ENCODE results near the gene PLPP3. TPM values are rescaled to one million over a fixed set of nuclear protein-coding genes. Genes with fewer than 3 reads are reported as not detected.
A peak's percentile ranks its signal among the peaks of the same experiment; 100 is the strongest.
"Not testable (repeated sequence)": the region's sequence is repeated elsewhere in the genome, so short reads cannot be mapped to it uniquely, and the experiment has no call there.

Gene PLPP3
- total RNA-seq = not detected in 2 replicates

GRCh38 chr1:56578963-56579875 lies at the start of gene PLPP3:
TSS of gene PLPP3 (minus strand) at chr1:56579563. CDS start at chr1:56579016, 547 bp downstream.
- Mint-ChIP-seq H3K27ac (no peak within 1 kb of the TSS), H3K4me1 (ENCODE audit: low read depth) (no peaks in the 10 kb centered on the region), H3K4me3 (ENCODE audit: low read depth) (peak within 1 kb of the TSS; percentile 72), H3K9me3 (no peaks in the 10 kb centered on the region), H3K27me3 (ENCODE audit: low read depth) (peaks cover 46% of the 10 kb centered on the region), H3K36me3 (ENCODE audit: low read depth) (no peaks in the 10 kb centered on the region)
- no peak for DNase-seq (ENCODE audit: low spot score)
- intact Hi-C loops (cut with micrococcal nuclease) = no loop called here

GRCh38 chr1:56627636-56628039 lies 48.3 kb upstream of the PLPP3 start:
- Mint-ChIP-seq H3K27me3 (ENCODE audit: low read depth) (peaks cover 2% of the 10 kb centered on the region), H3K9me3 (no peaks in the 10 kb centered on the region), H3K4me1 (ENCODE audit: low read depth) (no peaks in the 10 kb centered on the region), H3K36me3 (ENCODE audit: low read depth) (no peaks in the 10 kb centered on the region), H3K4me3 (ENCODE audit: low read depth) (no peak overlapping the region), H3K27ac (no peak overlapping the region)
- no peak for DNase-seq (ENCODE audit: low spot score)
- intact Hi-C loops (cut with micrococcal nuclease) = no loop called here

GRCh38 chr1:56627019-56627635 lies 47.8 kb upstream of the PLPP3 start:
- Mint-ChIP-seq H3K27me3 (ENCODE audit: low read depth) (peaks cover 2% of the 10 kb centered on the region), H3K4me1 (ENCODE audit: low read depth) (no peaks in the 10 kb centered on the region), H3K4me3 (ENCODE audit: low read depth) (no peak overlapping the region), H3K9me3 (no peaks in the 10 kb centered on the region), H3K27ac (no peak overlapping the region), H3K36me3 (ENCODE audit: low read depth) (no peaks in the 10 kb centered on the region)
- intact Hi-C loops (cut with micrococcal nuclease) = no loop called here
- no peak for DNase-seq (ENCODE audit: low spot score)

- no peak for DNase-seq (ENCODE audit: low spot score)
- peaks cover 2% of the 10 kb centered on the region for H3K27me3 Mint-ChIP-seq (ENCODE audit: low read depth)
- intact Hi-C loops (cut with micrococcal nuclease) = no loop called here
These were observed 47.2 kb upstream of the PLPP3 start for GRCh38 chr1:56626546-56626945.

GRCh38 chr1:56625819-56626440 lies 46.6 kb upstream of the PLPP3 start:
- Mint-ChIP-seq H3K4me3 (ENCODE audit: low read depth) (no peak overlapping the region), H3K36me3 (ENCODE audit: low read depth) (no peaks in the 10 kb centered on the region), H3K27me3 (ENCODE audit: low read depth) (peaks cover 2% of the 10 kb centered on the region), H3K27ac (no peak overlapping the region), H3K9me3 (no peaks in the 10 kb centered on the region), H3K4me1 (ENCODE audit: low read depth) (no peaks in the 10 kb centered on the region)
- DNase-seq (ENCODE audit: low spot score) = no peak
- intact Hi-C loops (cut with micrococcal nuclease) = no loop called here

More at GRCh38 chr1:56626546-56626945, 47.2 kb upstream of the PLPP3 start:
- H3K36me3 Mint-ChIP-seq (ENCODE audit: low read depth) = no peaks in the 10 kb centered on the region
- H3K4me3 Mint-ChIP-seq (ENCODE audit: low read depth) = no peak overlapping the region
- H3K4me1 Mint-ChIP-seq (ENCODE audit: low read depth) = no peaks in the 10 kb centered on the region
- H3K9me3 Mint-ChIP-seq = no peaks in the 10 kb centered on the region
- H3K27ac Mint-ChIP-seq = no peak overlapping the region

GRCh38 chr1:56617141-56617540 lies 37.8 kb upstream of the PLPP3 start:
- H3K9me3 Mint-ChIP-seq = no peaks in the 10 kb centered on the region
- no peak overlapping the region for H3K27ac Mint-ChIP-seq
- DNase-seq (ENCODE audit: low spot score) = no peak
- no peaks in the 10 kb centered on the region for H3K27me3 Mint-ChIP-seq (ENCODE audit: low read depth)
- H3K4me1 Mint-ChIP-seq (ENCODE audit: low read depth) = no peaks in the 10 kb centered on the region
- intact Hi-C loops (cut with micrococcal nuclease) = no loop called here
- H3K4me3 Mint-ChIP-seq (ENCODE audit: low read depth) = no peak overlapping the region
- no peaks in the 10 kb centered on the region for H3K36me3 Mint-ChIP-seq (ENCODE audit: low read depth)

- H3K4me1 Mint-ChIP-seq (ENCODE audit: low read depth); H3K36me3 Mint-ChIP-seq (ENCODE audit: low read depth); intact Hi-C loops (cut with micrococcal nuclease); DNase-seq (ENCODE audit: low spot score); H3K27me3 Mint-ChIP-seq (ENCODE audit: low read depth); H3K27ac Mint-ChIP-seq; H3K4me3 Mint-ChIP-seq (ENCODE audit: low read depth); H3K9me3 Mint-ChIP-seq: not testable (repeated sequence)
These were observed 31.4 kb upstream of the PLPP3 start for GRCh38 chr1:56610770-56611169.

- H3K27me3 Mint-ChIP-seq (ENCODE audit: low read depth); H3K4me3 Mint-ChIP-seq (ENCODE audit: low read depth); H3K9me3 Mint-ChIP-seq; H3K27ac Mint-ChIP-seq; H3K36me3 Mint-ChIP-seq (ENCODE audit: low read depth); H3K4me1 Mint-ChIP-seq (ENCODE audit: low read depth); intact Hi-C loops (cut with micrococcal nuclease); DNase-seq (ENCODE audit: low spot score): not testable (repeated sequence)
These were observed 30.7 kb upstream of the PLPP3 start for GRCh38 chr1:56610097-56610496.

- H3K4me1 Mint-ChIP-seq (ENCODE audit: low read depth); H3K27ac Mint-ChIP-seq; DNase-seq (ENCODE audit: low spot score); H3K9me3 Mint-ChIP-seq; intact Hi-C loops (cut with micrococcal nuclease); H3K36me3 Mint-ChIP-seq (ENCODE audit: low read depth); H3K4me3 Mint-ChIP-seq (ENCODE audit: low read depth); H3K27me3 Mint-ChIP-seq (ENCODE audit: low read depth): not testable (repeated sequence)
These were observed 16.2 kb upstream of the PLPP3 start for GRCh38 chr1:56595397-56596191.

GRCh38 chr1:56591909-56592308 lies 12.5 kb upstream of the PLPP3 start:
- intact Hi-C loops (cut with micrococcal nuclease) = no loop called here
- Mint-ChIP-seq H3K36me3 (ENCODE audit: low read depth) (no peaks in the 10 kb centered on the region), H3K27ac (no peak overlapping the region), H3K4me1 (ENCODE audit: low read depth) (no peaks in the 10 kb centered on the region), H3K27me3 (ENCODE audit: low read depth) (no peaks in the 10 kb centered on the region), H3K9me3 (no peaks in the 10 kb centered on the region), H3K4me3 (ENCODE audit: low read depth) (no peak overlapping the region)
- no peak for DNase-seq (ENCODE audit: low spot score)

GRCh38 chr1:56590520-56591011 lies 11.2 kb upstream of the PLPP3 start:
- no peaks in the 10 kb centered on the region for H3K36me3 Mint-ChIP-seq (ENCODE audit: low read depth)
- no peaks in the 10 kb centered on the region for H3K27me3 Mint-ChIP-seq (ENCODE audit: low read depth)
- no peaks in the 10 kb centered on the region for H3K4me1 Mint-ChIP-seq (ENCODE audit: low read depth)
- no peak for DNase-seq (ENCODE audit: low spot score)
- H3K27ac Mint-ChIP-seq = no peak overlapping the region
- intact Hi-C loops (cut with micrococcal nuclease) = no loop called here
- H3K4me3 Mint-ChIP-seq (ENCODE audit: low read depth) = no peak overlapping the region
- H3K9me3 Mint-ChIP-seq = no peaks in the 10 kb centered on the region

- no peaks in the 10 kb centered on the region for H3K27me3 Mint-ChIP-seq (ENCODE audit: low read depth)
- no peaks in the 10 kb centered on the region for H3K9me3 Mint-ChIP-seq
- no peaks in the 10 kb centered on the region for H3K36me3 Mint-ChIP-seq (ENCODE audit: low read depth)
- no peaks in the 10 kb centered on the region for H3K4me1 Mint-ChIP-seq (ENCODE audit: low read depth)
- no peak overlapping the region for H3K4me3 Mint-ChIP-seq (ENCODE audit: low read depth)
- no peak for DNase-seq (ENCODE audit: low spot score)
- no peak overlapping the region for H3K27ac Mint-ChIP-seq
- intact Hi-C loops (cut with micrococcal nuclease) = loop anchor here (10.0 kb wide), 2 partner anchors 1305 to 1445 kb away; no protein-coding TSS in a partner anchor
These were observed 10.0 kb upstream of the PLPP3 start for GRCh38 chr1:56589369-56589768.

Data from activated T-helper 2 cell treated with anti-CD3 and anti-CD28 coated beads, Interferon-gamma antibody, Interleukin-2, Interleukin-4, amounts not matched to agents 10 μg/mL and 5 μg/mL and 100 μg/mL, durations not matched to agents 14 hours and 24 hours and 36 hours (primary cell).